HCT116 (cell line): ENCODE data around the gene NFAT5. TPM values are rescaled to one million over a fixed set of nuclear protein-coding genes. Genes with fewer than 3 reads are reported as not detected.

ENCODE experiments used
- ATAC-seq: fragments of 200-7000 bp; cut with Tn5 transposase; 2 replicates; pipeline ENCODE4 v1.9.1; 2020; ENCODE audit warnings: mild to moderate bottlenecking, moderate library complexity
- BruUV-seq: library from RNA; stranded (reverse); fragments of 400-500 nt; replicated peaks from 2 replicates; lab custom pipeline; 2021; lab: Mats Ljungman, UMichigan
- CTCF ChIA-PET: fragments of 300-600 bp; sonication (Branson Sonifier 250); formaldehyde crosslinking; loops from one replicate; lab custom pipeline; 2021; ENCODE audit warnings: antibody characterized with exemption; lab: Charles Lee
- POLR2A ChIA-PET: fragments of 300-600, 350-600 bp; sonication (Branson Sonifier 250); formaldehyde crosslinking; loops from one replicate; lab custom pipeline; 2021; ENCODE audit warnings: antibody characterized with exemption; lab: Charles Lee
- RAD21 ChIA-PET, 2 experiments: fragments of 300-600 bp; sonication (Branson Sonifier 250); formaldehyde crosslinking; loops; one replicate each; lab custom pipeline; 2023; ENCODE audit warnings: low total read pairs in 2 of 2; ENCODE audit not compliant: uncharacterized antibody in 2 of 2, unreplicated experiment in 2 of 2, low non-redundant PET in 1 of 2; lab: Charles Lee
- DNase-seq: peaks from one replicate; pipeline ENCODE4 v3.0.0-alpha.2; 2010; ENCODE audit warnings: low read depth, low spot score
- H2AFZ ChIP-seq: fragments of 200-600 bp; shearing (Covaris generic), sonication (generic); 2 replicates; pipeline ENCODE4 v1.6.1; 2017; ENCODE audit warnings: low read depth, mixed run types, mixed read lengths, antibody characterized with exemption, low read length; ENCODE audit not compliant: poor library complexity, severe bottlenecking
- H3K27ac ChIP-seq: 2 replicates; pipeline ENCODE4 v1.5.1; 2012; ENCODE audit warnings: low read depth, low read length
- H3K27me3 ChIP-seq: fragments of 200-600 bp; sonication (generic); 2 replicates; pipeline ENCODE4 v1.6.1; 2016; ENCODE audit warnings: mixed run types, low read length, mixed read lengths; ENCODE audit not compliant: insufficient read depth
- H3K36me3 ChIP-seq, 2 experiments: fragments of 200-500 bp in 1 of 2; fragments of 200-600 bp in 1 of 2; sonication (Bioruptor generic) in 1 of 2; sonication (generic) in 1 of 2; 2 replicates each; pipeline versions ENCODE4 v1.5.1 to v1.6.1; 2014 to 2016; ENCODE audit warnings: low read length in 2 of 2, inconsistent platforms in 1 of 2, mixed read lengths in 1 of 2, mixed run types in 1 of 2; ENCODE audit not compliant: insufficient read depth in 2 of 2, control insufficient read depth in 1 of 2
- H3K4me1 ChIP-seq, 2 experiments: fragments of 200-600 bp in 1 of 2; sonication (generic) in 1 of 2; 2 replicates each; pipeline versions ENCODE4 v1.5.1 to v1.6.1; 2012 to 2017; ENCODE audit warnings: low read length in 2 of 2, inconsistent platforms in 1 of 2, mild to moderate bottlenecking in 1 of 2, mixed read lengths in 1 of 2, mixed run types in 1 of 2, moderate library complexity in 1 of 2; ENCODE audit not compliant: insufficient read depth in 2 of 2, control insufficient read depth in 1 of 2
- H3K4me2 ChIP-seq: fragments of 200-600 bp; sonication (generic); 2 replicates; pipeline ENCODE4 v1.6.1; 2017; ENCODE audit warnings: mixed run types, low read length, mixed read lengths
- H3K4me3 ChIP-seq, 2 experiments: fragments of 200-600 bp in 1 of 2; sonication (generic) in 1 of 2; replicated peaks in 1 of 2; 2 replicates each; pipeline ENCODE4 v1.5.1; 2011 to 2016; ENCODE audit warnings: low read length in 2 of 2, control low read depth in 1 of 2, low read depth in 1 of 2, mild to moderate bottlenecking in 1 of 2, mixed read lengths in 1 of 2, mixed run types in 1 of 2
- H3K79me2 ChIP-seq: fragments of 200-600 bp; sonication (generic); 2 replicates; pipeline ENCODE4 v1.6.1; 2017; ENCODE audit warnings: mild to moderate bottlenecking, mixed run types, low read length, moderate library complexity, mixed read lengths; ENCODE audit not compliant: insufficient read depth
- H3K9ac ChIP-seq: fragments of 200-600 bp; sonication (generic); 2 replicates; pipeline ENCODE4 v1.6.1; 2016; ENCODE audit warnings: low read length, mixed read lengths
- H3K9me2 ChIP-seq: fragments of 200-600 bp; sonication (generic), shearing (Covaris generic); 2 replicates; pipeline ENCODE4 v1.6.1; 2017; ENCODE audit warnings: mixed run types, mild to moderate bottlenecking, moderate library complexity; ENCODE audit not compliant: insufficient read depth
- H3K9me3 ChIP-seq, 2 experiments: fragments of 200-500 bp in 1 of 2; fragments of 200-600 bp in 1 of 2; sonication (Bioruptor generic) in 1 of 2; sonication (generic) in 1 of 2; 2 replicates each; pipeline ENCODE4 v1.6.1; 2014 to 2017; ENCODE audit warnings: low read length in 2 of 2, mixed read lengths in 2 of 2, inconsistent platforms in 1 of 2, low read depth in 1 of 2, mild to moderate bottlenecking in 1 of 2, mixed run types in 1 of 2, moderate library complexity in 1 of 2; ENCODE audit not compliant: control insufficient read depth in 1 of 2, insufficient read depth in 1 of 2
- H4K20me1 ChIP-seq: fragments of 200-600 bp; sonication (generic), shearing (Covaris generic); 2 replicates; pipeline ENCODE4 v1.6.1; 2017; ENCODE audit warnings: mixed run types, mild to moderate bottlenecking, moderate library complexity; ENCODE audit not compliant: insufficient read depth
- JUND ChIP-seq: IDR thresholded peaks from 2 replicates; pipeline ENCODE4 v1.6.1; 2012
- POLR2AphosphoS5 ChIP-seq: IDR thresholded peaks from 2 replicates; pipeline ENCODE4 v1.6.1; 2011; ENCODE audit warnings: mild to moderate bottlenecking, low read depth, low read length, moderate library complexity
- RAD21 ChIP-seq: IDR thresholded peaks from 2 replicates; pipeline ENCODE4 v1.6.1; 2012; ENCODE audit warnings: low read depth, mild to moderate bottlenecking
- SIN3A ChIP-seq: IDR thresholded peaks from 2 replicates; pipeline ENCODE4 v1.6.1; 2012; ENCODE audit warnings: low read depth
- TCF7L2 ChIP-seq: IDR thresholded peaks from 2 replicates; pipeline ENCODE4 v1.7.0; 2011; ENCODE audit warnings: borderline replicate concordance, inconsistent platforms; ENCODE audit not compliant: insufficient read depth, insufficient read length; ENCODE audit errors: extremely low read depth
- ZNF274 ChIP-seq: fragments of 200-500 bp; sonication (Bioruptor generic); IDR thresholded peaks from 2 replicates; pipeline ENCODE4 v1.6.1; 2014; ENCODE audit warnings: mild to moderate bottlenecking, low read depth, low read length, inconsistent platforms
- intact Hi-C: fragments of 100-400 bp; cut with micrococcal nuclease; formaldehyde crosslinking; loops from 2 replicates; pipeline ENCODE4 v1.10.0; 2022
- total RNA-seq: library from RNA; stranded (reverse); gene quantifications from one replicate; pipeline ENCODE4 v1.2.1, GENCODE V29; 2021; ENCODE audit not compliant: unreplicated experiment
- TF ChIP-seq, protein P1 (sequence below), 3 experiments: fragments of 200-600 bp in 1 of 3; sonication (generic) in 1 of 3; IDR thresholded peaks in 2 of 3; conservative IDR thresholded peaks in 1 of 3; 2 replicates each; pipeline ENCODE4 v1.5.1; 2012 to 2017; ENCODE audit warnings: low read depth in 2 of 3, low read length in 2 of 3, antibody characterized with exemption in 1 of 3, borderline replicate concordance in 1 of 3, control low read depth in 1 of 3, mild to moderate bottlenecking in 1 of 3, mixed read lengths in 1 of 3, mixed run types in 1 of 3, moderate library complexity in 1 of 3; ENCODE audit not compliant: insufficient read depth in 1 of 3

NFAT5 gene
- total RNA-seq, 1 experiment from 2014 or later, result 67.4 TPM

DNA sequence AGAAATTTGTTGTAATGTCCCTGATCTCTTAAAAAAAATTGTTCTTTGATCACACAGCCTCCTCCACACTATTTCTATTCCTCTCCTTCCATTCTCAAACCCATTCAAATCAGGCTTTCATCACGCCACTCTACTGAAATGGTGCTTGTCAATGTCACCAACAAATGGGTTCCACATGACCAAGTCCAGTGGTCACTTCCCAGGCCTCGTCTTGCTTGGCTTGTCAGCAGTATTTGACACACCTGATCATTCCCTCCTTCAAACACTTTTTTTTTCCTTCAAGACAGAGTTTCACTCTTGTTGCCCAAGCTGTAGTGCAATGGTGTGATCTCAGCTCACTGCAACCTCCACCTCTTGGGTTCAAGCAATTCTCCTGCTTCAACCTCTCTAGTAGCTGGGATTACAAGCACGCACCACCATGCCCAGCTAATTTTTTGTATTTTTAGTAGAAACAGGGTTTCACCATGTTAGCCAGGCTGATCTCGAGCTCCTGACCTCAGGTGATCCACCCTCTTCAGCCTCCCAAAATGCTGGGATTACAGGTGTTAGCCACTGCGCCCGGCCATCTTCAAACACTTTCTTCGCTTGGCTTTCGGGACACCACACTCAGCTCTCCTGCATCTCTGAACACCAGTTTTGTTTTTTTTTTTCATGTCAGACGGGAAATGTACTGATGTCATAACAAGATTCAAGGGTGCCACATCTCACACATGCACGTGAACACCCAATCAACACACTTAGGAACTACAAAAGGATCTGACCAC, 142.3 kb downstream of the NFAT5 start:
- Histone ChIP-seq H3K4me2 (no peak overlapping the region), H3K9ac (no peak overlapping the region), H4K20me1 (no peaks in the 10 kb centered on the region), H2AFZ (no peak overlapping the region), H3K4me1 (peaks cover 44 to 48% of the 10 kb centered on the region in 2 experiments), H3K79me2 (peaks cover 32% of the 10 kb centered on the region), H3K4me3 (no peak overlapping the region), H3K36me3 (peaks cover 11 to 27% of the 10 kb centered on the region in 2 experiments; a peak in 3 of 4 replicates), H3K27ac (peak overlapping the region; percentile 44), H3K9me2 (no peaks in the 10 kb centered on the region), H3K9me3 (no peaks in the 10 kb centered on the region), H3K27me3 (no peaks in the 10 kb centered on the region)
- ChIA-PET POLR2A (interaction anchor here (1.8 kb wide), 1 partner anchor 19 kb away, joined by 7 read pairs; the partner anchor contains the start of gene NQO1), CTCF (interaction anchor here (1.3 to 3.6 kb wide), 3 partner anchors 13 to 47 kb away, joined by 5 to 19 read pairs (median 6); partner anchors contain the start of gene NOB1), RAD21 (no interaction called here)
- DNase-seq, result no peak
- ATAC-seq, result no peak
- BruUV-seq, result no TSS peak
- peak; percentile 13; the same call in 1 of the 2 replicates for TF ChIP-seq POLR2AphosphoS5
- TF ChIP-seq TCF7L2, result no peak
- TF ChIP-seq RAD21, result no peak
- TF ChIP-seq JUND, result peak; percentile 9; the same call in 1 of the 2 replicates
- intact Hi-C loops, result no loop called here

DNA sequence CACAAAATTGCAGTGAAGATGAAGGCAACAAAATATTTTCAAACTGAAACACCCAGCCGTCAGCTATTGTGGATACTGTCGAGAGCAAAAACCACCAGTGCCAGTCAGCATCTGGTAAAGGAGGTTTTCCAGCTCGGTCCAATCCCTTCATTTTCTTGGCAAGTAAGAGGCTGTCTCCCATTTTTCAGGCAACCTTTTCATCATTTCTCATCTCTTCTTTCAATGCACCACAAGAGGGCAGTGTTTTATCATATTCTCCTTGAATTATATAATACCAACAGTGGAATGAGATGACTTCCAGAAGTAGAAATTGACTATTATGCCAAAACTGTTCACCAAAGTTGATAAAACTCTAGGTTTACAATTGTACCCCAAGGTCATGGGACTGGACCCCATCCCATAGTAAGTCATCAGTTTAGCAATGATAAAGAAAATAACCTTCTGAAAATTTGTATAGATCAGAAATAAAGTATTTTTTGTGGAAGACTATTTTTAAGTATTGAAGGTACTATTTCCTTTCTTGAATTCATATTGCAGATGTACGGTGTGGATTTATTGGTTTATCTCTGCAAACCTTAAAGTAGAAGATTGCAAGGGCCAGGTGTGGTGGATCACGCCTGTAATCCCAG, 143.8 kb downstream of the NFAT5 start:
- TF ChIP-seq ZNF274 (no peak), SIN3A (0 out of 2 replicates have a peak, but pooled peaks have one; percentile 12), RAD21 (peak; percentile 83)
- TF ChIP-seq, protein P1, sequence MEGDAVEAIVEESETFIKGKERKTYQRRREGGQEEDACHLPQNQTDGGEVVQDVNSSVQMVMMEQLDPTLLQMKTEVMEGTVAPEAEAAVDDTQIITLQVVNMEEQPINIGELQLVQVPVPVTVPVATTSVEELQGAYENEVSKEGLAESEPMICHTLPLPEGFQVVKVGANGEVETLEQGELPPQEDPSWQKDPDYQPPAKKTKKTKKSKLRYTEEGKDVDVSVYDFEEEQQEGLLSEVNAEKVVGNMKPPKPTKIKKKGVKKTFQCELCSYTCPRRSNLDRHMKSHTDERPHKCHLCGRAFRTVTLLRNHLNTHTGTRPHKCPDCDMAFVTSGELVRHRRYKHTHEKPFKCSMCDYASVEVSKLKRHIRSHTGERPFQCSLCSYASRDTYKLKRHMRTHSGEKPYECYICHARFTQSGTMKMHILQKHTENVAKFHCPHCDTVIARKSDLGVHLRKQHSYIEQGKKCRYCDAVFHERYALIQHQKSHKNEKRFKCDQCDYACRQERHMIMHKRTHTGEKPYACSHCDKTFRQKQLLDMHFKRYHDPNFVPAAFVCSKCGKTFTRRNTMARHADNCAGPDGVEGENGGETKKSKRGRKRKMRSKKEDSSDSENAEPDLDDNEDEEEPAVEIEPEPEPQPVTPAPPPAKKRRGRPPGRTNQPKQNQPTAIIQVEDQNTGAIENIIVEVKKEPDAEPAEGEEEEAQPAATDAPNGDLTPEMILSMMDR (IDR thresholded peaks at IDR 0.05 in 2 of 3, conservative IDR thresholded peaks at IDR 0.05 in 1 of 3; ENCODE audit: borderline replicate concordance in 1 of 3, insufficient read depth in 1 of 3, low read depth in 2 of 3, low read length in 2 of 3), result peak; percentile 45 to 75 (median 67); a peak in 4 of 6 replicates
- CTCF ChIA-PET, result interaction anchor here (0.6 to 3.6 kb wide), 8 partner anchors 11 to 313 kb away, joined by 3 to 19 read pairs (median 4); partner anchors contain the start of gene NOB1
- H3K4me1 ChIP-seq, result peaks cover 45 to 52% of the 10 kb centered on the region in 2 experiments
- H3K27ac ChIP-seq, result peak overlapping the region; percentile 60
- H3K27me3 ChIP-seq, result no peaks in the 10 kb centered on the region
- DNase-seq (peak; percentile 52), ATAC-seq (peak; percentile 30)
- H3K9ac ChIP-seq, result no peak overlapping the region
- no peaks in the 10 kb centered on the region for H3K9me2 ChIP-seq
- H4K20me1 ChIP-seq, result no peaks in the 10 kb centered on the region
- peaks cover 9 to 22% of the 10 kb centered on the region in 2 experiments; a peak in 2 of 4 replicates for H3K36me3 ChIP-seq
- POLR2A ChIA-PET, result interaction anchor here (1.8 kb wide), 1 partner anchor 17 kb away, joined by 7 read pairs; the partner anchor contains the start of gene NQO1
- BruUV-seq, result no TSS peak
- no peaks in the 10 kb centered on the region for H3K9me3 ChIP-seq
- RAD21 ChIA-PET, result no interaction called here
- no peak overlapping the region for H3K4me3 ChIP-seq
- no peak overlapping the region; the same call in 1 of the 2 replicates for H3K4me2 ChIP-seq
- intact Hi-C loops, result loop anchor here (1.0 kb wide), 2 partner anchors 46 to 221 kb away; no protein-coding TSS in a partner anchor
- no peak overlapping the region for H2AFZ ChIP-seq
- peaks cover 19% of the 10 kb centered on the region for H3K79me2 ChIP-seq
